Astrocyte (in vitro differentiated cells and primary cell): ENCODE data around the gene EIF2AK2. TPM values are rescaled to one million over a fixed set of nuclear protein-coding genes. Genes with fewer than 3 reads are reported as not detected.
A peak's percentile ranks its signal among the peaks of the same experiment; 100 is the strongest.

Experiments
- DNase-seq: peaks from one replicate; pipeline ENCODE4 v3.0.0-alpha.2; 2010; ENCODE audit warnings: low read depth
- FAIRE-seq: peaks from 2 replicates; lab custom pipeline; 2011; peaks lifted over from hg19 to GRCh38; lab: Jason Lieb, UNC
- H2AFZ ChIP-seq: 2 replicates; pipeline ENCODE4 v1.6.0; 2012; ENCODE audit warnings: low read depth, low read length, inconsistent platforms
- H3K27ac ChIP-seq: 2 replicates; pipeline ENCODE4 v1.5.1; 2011; ENCODE audit warnings: low read depth, low read length, inconsistent platforms
- H3K27me3 ChIP-seq: 2 replicates; pipeline ENCODE4 v1.6.0; 2011; ENCODE audit warnings: low read length, inconsistent platforms; ENCODE audit not compliant: insufficient read depth
- H3K36me3 ChIP-seq: 2 replicates; pipeline ENCODE4 v1.5.1; 2011; ENCODE audit warnings: low read length, inconsistent platforms; ENCODE audit not compliant: insufficient read depth
- H3K4me1 ChIP-seq: 2 replicates; pipeline ENCODE4 v1.5.1; 2011; ENCODE audit warnings: low read length, inconsistent platforms; ENCODE audit not compliant: insufficient read depth
- H3K4me2 ChIP-seq: 2 replicates; pipeline ENCODE4 v1.6.0; 2012; ENCODE audit warnings: low read length, inconsistent platforms
- H3K4me3 ChIP-seq: 2 replicates; pipeline ENCODE4 v1.5.1; 2011; ENCODE audit warnings: low read depth, mild to moderate bottlenecking, low read length, inconsistent platforms; ENCODE audit not compliant: insufficient read depth
- H3K79me2 ChIP-seq: 2 replicates; pipeline ENCODE4 v1.6.0; 2012; ENCODE audit warnings: mild to moderate bottlenecking, low read length, inconsistent platforms; ENCODE audit not compliant: insufficient read depth
- H3K9ac ChIP-seq: 2 replicates; pipeline ENCODE4 v1.6.0; 2012; ENCODE audit warnings: mild to moderate bottlenecking, low read length, inconsistent platforms
- H3K9me3 ChIP-seq: 2 replicates; pipeline ENCODE4 v1.5.1; 2012; ENCODE audit warnings: low read depth, mild to moderate bottlenecking, low read length, inconsistent platforms; ENCODE audit not compliant: insufficient read depth
- H4K20me1 ChIP-seq: 2 replicates; pipeline ENCODE4 v1.6.0; 2012; ENCODE audit warnings: low read length, inconsistent platforms; ENCODE audit not compliant: insufficient read depth
- H3K27ac Mint-ChIP-seq: one replicate; pipeline ENCODE4 v1.8.0; 2021; ENCODE audit warnings: mild to moderate bottlenecking, mixed read lengths; ENCODE audit not compliant: unreplicated experiment
- H3K27me3 Mint-ChIP-seq: one replicate; pipeline ENCODE4 v1.8.0; 2021; ENCODE audit warnings: low read depth, mixed read lengths; ENCODE audit not compliant: unreplicated experiment
- H3K36me3 Mint-ChIP-seq: one replicate; pipeline ENCODE4 v1.8.0; 2021; ENCODE audit warnings: low read depth, mixed read lengths; ENCODE audit not compliant: unreplicated experiment
- H3K4me1 Mint-ChIP-seq: one replicate; pipeline ENCODE4 v1.8.0; 2021; ENCODE audit warnings: low read depth, mixed read lengths; ENCODE audit not compliant: unreplicated experiment
- H3K4me3 Mint-ChIP-seq: one replicate; pipeline ENCODE4 v1.8.0; 2021; ENCODE audit warnings: mild to moderate bottlenecking, moderate library complexity, mixed read lengths; ENCODE audit not compliant: unreplicated experiment
- H3K9me3 Mint-ChIP-seq: one replicate; pipeline ENCODE4 v1.8.0; 2021; ENCODE audit warnings: mild to moderate bottlenecking, mixed read lengths; ENCODE audit not compliant: unreplicated experiment
- CTCF ChIP-seq: IDR thresholded peaks from 2 replicates; pipeline ENCODE4 v1.5.1; 2011; ENCODE audit warnings: low read depth, mild to moderate bottlenecking, inconsistent platforms, low read length, moderate library complexity; ENCODE audit not compliant: insufficient read depth
- EZH2 ChIP-seq: IDR thresholded peaks from 2 replicates; pipeline ENCODE4 v1.6.1; 2012; ENCODE audit warnings: mild to moderate bottlenecking, low read length, inconsistent platforms; ENCODE audit not compliant: insufficient read depth
- total RNA-seq: library from RNA; stranded (reverse); gene quantifications from 2 replicates; pipeline ENCODE4 v1.2.1, GENCODE V29; 2021

Gene EIF2AK2
- total RNA-seq, 1 donor from 2014 or later, result 147 TPM

GRCh38 chr2:37203708-37204107, 46.9 kb upstream of the EIF2AK2 start:
- TF ChIP-seq CTCF (no peak), EZH2 (no peak)
- Mint-ChIP-seq H3K4me3 (no peak overlapping the region), H3K36me3 (peaks cover 52% of the 10 kb centered on the region), H3K4me1 (peaks cover 20% of the 10 kb centered on the region), H3K9me3 (peaks cover 6% of the 10 kb centered on the region), H3K27ac (no peak overlapping the region), H3K27me3 (no peaks in the 10 kb centered on the region)
- FAIRE-seq (no peak), DNase-seq (no peak)
- H3K9me3 ChIP-seq, result no peaks in the 10 kb centered on the region
- no peaks in the 10 kb centered on the region for H3K27me3 ChIP-seq
- peaks cover 25% of the 10 kb centered on the region for H4K20me1 ChIP-seq
- H3K9ac ChIP-seq, result no peak overlapping the region
- no peaks in the 10 kb centered on the region for H3K4me1 ChIP-seq
- peaks cover 39% of the 10 kb centered on the region for H3K36me3 ChIP-seq
- no peak overlapping the region for H3K4me2 ChIP-seq
- no peak overlapping the region for H3K4me3 ChIP-seq
- no peak overlapping the region for H3K27ac ChIP-seq
- H3K79me2 ChIP-seq, result peaks cover 76% of the 10 kb centered on the region
- H2AFZ ChIP-seq, result no peak overlapping the region

GRCh38 chr2:37201766-37202165, 45.0 kb upstream of the EIF2AK2 start:
- TF ChIP-seq CTCF (no peak), EZH2 (no peak)
- Mint-ChIP-seq H3K36me3 (peaks cover 37% of the 10 kb centered on the region), H3K9me3 (peaks cover 3% of the 10 kb centered on the region), H3K27me3 (no peaks in the 10 kb centered on the region), H3K4me3 (no peak overlapping the region), H3K4me1 (peaks cover 22% of the 10 kb centered on the region), H3K27ac (peak overlapping the region; percentile 72)
- no peaks in the 10 kb centered on the region for H3K9me3 ChIP-seq
- H3K4me3 ChIP-seq, result no peak overlapping the region
- FAIRE-seq (no peak), DNase-seq (peak; percentile 65)
- H2AFZ ChIP-seq, result no peak overlapping the region
- H3K4me1 ChIP-seq, result peaks cover 6% of the 10 kb centered on the region
- peaks cover 36% of the 10 kb centered on the region for H3K36me3 ChIP-seq
- no peak overlapping the region for H3K27ac ChIP-seq
- peaks cover 78% of the 10 kb centered on the region for H3K79me2 ChIP-seq
- no peak overlapping the region for H3K4me2 ChIP-seq
- no peaks in the 10 kb centered on the region for H3K27me3 ChIP-seq
- peaks cover 20% of the 10 kb centered on the region for H4K20me1 ChIP-seq
- H3K9ac ChIP-seq, result no peak overlapping the region

GRCh38 chr2:37201208-37201607, 44.4 kb upstream of the EIF2AK2 start:
- no peak overlapping the region for H3K9ac ChIP-seq
- peaks cover 35% of the 10 kb centered on the region for H3K36me3 ChIP-seq
- peaks cover 74% of the 10 kb centered on the region for H3K79me2 ChIP-seq
- H3K36me3 Mint-ChIP-seq, result peaks cover 34% of the 10 kb centered on the region
- no peak for TF ChIP-seq EZH2
- no peak for TF ChIP-seq CTCF
- no peaks in the 10 kb centered on the region for H3K27me3 ChIP-seq
- peaks cover 22% of the 10 kb centered on the region for H3K4me1 Mint-ChIP-seq
- peaks cover 3% of the 10 kb centered on the region for H3K9me3 Mint-ChIP-seq
- H4K20me1 ChIP-seq, result peaks cover 18% of the 10 kb centered on the region
- H3K4me3 ChIP-seq, result no peak overlapping the region
- H3K27ac Mint-ChIP-seq, result peak overlapping the region; percentile 72
- H3K9me3 ChIP-seq, result no peaks in the 10 kb centered on the region
- peak overlapping the region; percentile 19 for H3K27ac ChIP-seq
- H3K4me1 ChIP-seq, result peaks cover 6% of the 10 kb centered on the region
- DNase-seq, result peak; percentile 39
- H3K27me3 Mint-ChIP-seq, result no peaks in the 10 kb centered on the region
- no peak overlapping the region for H3K4me3 Mint-ChIP-seq
- H2AFZ ChIP-seq, result no peak overlapping the region
- H3K4me2 ChIP-seq, result no peak overlapping the region
- no peak for FAIRE-seq
